SU-DHL-6 (cell line): Measurements from ENCODE around the gene TYMS.

Experiments used
- CTCF ChIP-seq: fragments of 200-600 bp; sonication (generic); IDR thresholded peaks from one replicate; pipeline ENCODE4 v1.5.1; 2017; ENCODE audit warnings: antibody characterized with exemption, mild to moderate bottlenecking, low read length, moderate library complexity; ENCODE audit not compliant: insufficient read depth, poor library complexity, severe bottlenecking
- EZH2phosphoT487 ChIP-seq: fragments of 200-600 bp; sonication (generic), shearing (Covaris generic); conservative IDR thresholded peaks from 2 replicates; pipeline ENCODE4 v1.6.1; 2018; ENCODE audit warnings: mild to moderate bottlenecking, antibody characterized with exemption, low read length, moderate library complexity, mixed read lengths

GRCh38 chr18:671405-671804 lies 14.0 kb downstream of the TYMS start:
- TF ChIP-seq CTCF (no peak), EZH2phosphoT487 (no peak)
